GM12878 (cell line): ENCODE data around the gene ADAM10. TPM values are rescaled to one million over a fixed set of nuclear protein-coding genes. Genes with fewer than 3 reads are reported as not detected.

Experiments used
- ATAC-seq: fragments of 200-7000 bp; cut with Tn5 transposase; 3 replicates; pipeline ENCODE4 v1.9.1; 2020; ENCODE audit warnings: mild to moderate bottlenecking, moderate library complexity
- BruUV-seq: library from RNA; stranded (reverse); fragments of 400-500 nt; replicated peaks from 2 replicates; lab custom pipeline; 2021; lab: Mats Ljungman, UMichigan
- CTCF ChIA-PET: fragments of 300-600 bp; sonication (Branson Sonifier 250); formaldehyde crosslinking; extraction: SDS; loops from one replicate; lab custom pipeline; 2021; ENCODE audit warnings: inconsistent platforms; lab: Yijun Ruan, JAX
- POLR2A ChIA-PET: fragments of 350-600 bp; formaldehyde crosslinking; extraction: SDS; loops from one replicate; lab custom pipeline; 2021; ENCODE audit warnings: inconsistent platforms; lab: Charles Lee
- RAD21 ChIA-PET: fragments of 300-600 bp; sonication (Branson Sonifier 250); formaldehyde crosslinking; loops from one replicate; lab custom pipeline; 2023; ENCODE audit warnings: antibody characterized with exemption; ENCODE audit not compliant: unreplicated experiment; lab: Charles Lee
- SMC1A ChIA-PET: fragments of 300-600 bp; sonication (Branson Sonifier 250); formaldehyde crosslinking; loops from one replicate; lab custom pipeline; 2023; ENCODE audit not compliant: unreplicated experiment, uncharacterized antibody; lab: Charles Lee
- DNase-seq: peaks from one replicate; pipeline ENCODE4 v3.0.0-alpha.2; 2011; ENCODE audit warnings: low read depth, low spot score
- FAIRE-seq: peaks from 3 replicates; lab custom pipeline; 2011; peaks lifted over from hg19 to GRCh38; lab: Jason Lieb, UNC
- H2AFZ ChIP-seq: 2 replicates; pipeline ENCODE4 v1.6.0; 2011; ENCODE audit warnings: low read depth, low read length, control low read depth; ENCODE audit not compliant: control insufficient read depth
- H3K27ac ChIP-seq: 2 replicates; pipeline ENCODE4 v1.5.1; 2011; ENCODE audit warnings: control low read depth; ENCODE audit not compliant: control insufficient read depth, insufficient read depth
- H3K27me3 ChIP-seq, 2 experiments: replicated peaks in 1 of 2; 2 replicates each; pipeline versions ENCODE4 v1.6.0 to v1.6.1; 2011; ENCODE audit warnings: low read length in 1 of 2; ENCODE audit not compliant: control insufficient read depth in 2 of 2, insufficient read depth in 2 of 2
- H3K36me3 ChIP-seq, 2 experiments: 2 replicates each; pipeline ENCODE4 v1.5.1; 2011; ENCODE audit warnings: low read length in 1 of 2; ENCODE audit not compliant: control insufficient read depth in 2 of 2, insufficient read depth in 2 of 2
- H3K4me1 ChIP-seq: 2 replicates; pipeline ENCODE4 v1.6.1; 2011; ENCODE audit warnings: mild to moderate bottlenecking, low read length, moderate library complexity, mixed read lengths; ENCODE audit not compliant: control insufficient read depth, insufficient read depth
- H3K4me2 ChIP-seq: 2 replicates; pipeline ENCODE4 v1.6.0; 2011; ENCODE audit warnings: control low read depth; ENCODE audit not compliant: control insufficient read depth, insufficient read depth
- H3K4me3 ChIP-seq: fragments of 200-600 bp; sonication (generic); 2 replicates; pipeline ENCODE4 v1.5.1; 2016
- H3K79me2 ChIP-seq: 2 replicates; pipeline ENCODE4 v1.6.0; 2011; ENCODE audit warnings: low read length; ENCODE audit not compliant: control insufficient read depth, insufficient read depth
- H3K9ac ChIP-seq: 2 replicates; pipeline ENCODE4 v1.8.0; 2011; ENCODE audit warnings: low read length, control low read depth, mixed read lengths; ENCODE audit not compliant: control insufficient read depth, insufficient read depth
- H3K9me3 ChIP-seq: replicated peaks from 3 replicates; pipeline ENCODE4 v1.5.1; 2011; ENCODE audit warnings: mild to moderate bottlenecking, low read length; ENCODE audit not compliant: control insufficient read depth, insufficient read depth
- H4K20me1 ChIP-seq: 2 replicates; pipeline ENCODE4 v1.6.0; 2011; ENCODE audit not compliant: control insufficient read depth, insufficient read depth
- ASH2L ChIP-seq: fragments of 300-600, 200-600 bp; sonication (generic); IDR thresholded peaks from 2 replicates; pipeline ENCODE4 v1.6.1; 2017; ENCODE audit warnings: low read depth, mild to moderate bottlenecking, borderline replicate concordance
- ATF2 ChIP-seq: IDR thresholded peaks from 2 replicates; pipeline ENCODE4 v1.6.1; 2012; ENCODE audit warnings: low read length, inconsistent platforms
- BMI1 ChIP-seq: fragments of 450-650 bp; IDR thresholded peaks from 2 replicates; pipeline ENCODE4 v1.6.1; 2016; ENCODE audit warnings: mild to moderate bottlenecking, moderate library complexity, borderline replicate concordance
- CBFB ChIP-seq: IDR thresholded peaks from 2 replicates; pipeline ENCODE4 v1.6.1; 2016; ENCODE audit warnings: antibody characterized with exemption, low read depth
- EED ChIP-seq: sonication (generic); IDR thresholded peaks from 2 replicates; pipeline ENCODE4 v1.6.1; 2016; ENCODE audit warnings: antibody characterized with exemption, low read depth
- EGR1 ChIP-seq, 2 experiments: IDR thresholded peaks; 1 replicate in 1 of 2; 2 replicates in 1 of 2; pipeline ENCODE4 v1.6.1; 2011 to 2012; ENCODE audit warnings: low read depth in 2 of 2, low read length in 2 of 2, borderline replicate concordance in 1 of 2, mild to moderate bottlenecking in 1 of 2, moderate library complexity in 1 of 2
- GATAD2B ChIP-seq: fragments of 450-650 bp; conservative IDR thresholded peaks from 2 replicates; pipeline ENCODE4 v1.6.1; 2017; ENCODE audit warnings: low read depth, mild to moderate bottlenecking, moderate library complexity
- IKZF1 ChIP-seq: fragments of 450-650 bp; conservative IDR thresholded peaks from 2 replicates; pipeline ENCODE4 v1.6.1; 2017; ENCODE audit warnings: antibody characterized with exemption, mild to moderate bottlenecking
- JUNB ChIP-seq: IDR thresholded peaks from 2 replicates; pipeline ENCODE4 v1.6.1; 2016; ENCODE audit warnings: antibody characterized with exemption, mild to moderate bottlenecking
- MEF2A ChIP-seq: IDR thresholded peaks from 2 replicates; pipeline ENCODE4 v1.6.1; 2011; ENCODE audit warnings: low read depth, mild to moderate bottlenecking, low read length, moderate library complexity; ENCODE audit not compliant: insufficient read depth
- MTA3 ChIP-seq: IDR thresholded peaks from 2 replicates; pipeline ENCODE4 v1.6.1; 2012; ENCODE audit warnings: low read length, inconsistent platforms, borderline replicate concordance
- NFIC ChIP-seq: IDR thresholded peaks from 2 replicates; pipeline ENCODE4 v1.6.1; 2012; ENCODE audit warnings: low read depth, mild to moderate bottlenecking, inconsistent platforms, low read length, moderate library complexity
- PAX8 ChIP-seq: fragments of 450-650 bp; IDR thresholded peaks from 2 replicates; pipeline ENCODE4 v1.6.1; 2017; ENCODE audit warnings: mild to moderate bottlenecking, moderate library complexity
- RB1 ChIP-seq: fragments of 450-650 bp; formaldehyde crosslinking; IDR thresholded peaks from 2 replicates; pipeline ENCODE4 v1.6.1; 2017; ENCODE audit warnings: mild to moderate bottlenecking, borderline replicate concordance
- RUNX3 ChIP-seq: IDR thresholded peaks from 2 replicates; pipeline ENCODE4 v1.6.1; 2012; ENCODE audit warnings: low read length, inconsistent platforms
- TCF12 ChIP-seq: IDR thresholded peaks from 2 replicates; pipeline ENCODE4 v1.6.1; 2011; ENCODE audit warnings: low read depth, mild to moderate bottlenecking, low read length
- WGBS: methylation state at CpG from one replicate; pipeline ENCODE4 v1.1.6; 2016; ENCODE audit warnings: low lambda C conversion rate; ENCODE audit not compliant: insufficient replicate concordance, insufficient coverage; ENCODE audit errors: missing lambda C conversion rate; 5-methylcytosine and 5-hydroxymethylcytosine counted together
- in situ Hi-C: fragments of 300-500 bp; cut with MboI; formaldehyde crosslinking; loops from 9 replicates; pipeline ENCODE4 v1.14.3; 2018; ENCODE audit warnings: mixed read lengths
- intact Hi-C: fragments of 100-400 bp; cut with micrococcal nuclease; formaldehyde crosslinking; loops from one replicate; pipeline ENCODE4 v1.14.2; 2022; ENCODE audit not compliant: unreplicated experiment
- polyA plus RNA-seq, 11 experiments: library from polyadenylated mRNA; depleted of rRNA in 4 of 11; unstranded in 6 of 11; stranded (reverse) in 5 of 11; fragments of >200 nt; fragmentation: Nextera tagmentation in 4 of 11; fragmentation: Illumina TruSeq in 1 of 11; extraction: Ambion mirVana in 4 of 11; extraction: Trizol in 1 of 11; gene quantifications; 1 replicate in 1 of 11; 2 replicates in 10 of 11; pipeline versions ENCODE4 v1.2.1 to v1.2.3, GENCODE V29; 2011 to 2016; ENCODE audit warnings: inconsistent platforms in 2 of 11, missing spikeins in 2 of 11, low read depth in 1 of 11
- total RNA-seq, 4 experiments: library from RNA; depleted of rRNA in 3 of 4; stranded (reverse); fragments of >200 nt in 3 of 4; fragmentation: Illumina TruSeq in 1 of 4; extraction: Trizol in 1 of 4; gene quantifications; 2 replicates each; pipeline versions ENCODE4 v1.2.1 to v1.2.3, GENCODE V29; 2013 to 2021

ADAM10 gene
- total and polyA plus RNA-seq, 10 of the 15 experiments (the other 5 are each of a cell fraction or from before 2014, with no cell fraction given): 10.0 to 88.9 (median 51.7) TPM

- no peaks in the 10 kb centered on the region for H4K20me1 ChIP-seq
- CTCF ChIA-PET: interaction anchor here (0.5 to 1.2 kb wide), 3 partner anchors 10 to 21 kb away, joined by 3 to 4 read pairs (median 3); no protein-coding TSS in a partner anchor
- H3K27me3 ChIP-seq: no peaks in the 10 kb centered on the region
- no peak for TF ChIP-seq BMI1
- no peak for TF ChIP-seq EGR1 (IDR thresholded peaks at IDR 0.05; ENCODE audit: borderline replicate concordance in 1 of 2, low read depth in 2 of 2, low read length in 2 of 2)
- TF ChIP-seq MEF2A: 0 out of 2 replicates have a peak, but pooled peaks have one; percentile 47
- TF ChIP-seq CBFB: peak; percentile 61
- peak; percentile 47; the same call in 1 of the 2 replicates for TF ChIP-seq MTA3
- TF ChIP-seq IKZF1: 0 out of 2 replicates have a peak, but pooled peaks have one; percentile 13
- TF ChIP-seq GATAD2B: no peak
- TF ChIP-seq RUNX3: peak; percentile 96
- no peak for TF ChIP-seq ASH2L
- peak; percentile 57; the same call in 1 of the 2 replicates for TF ChIP-seq TCF12
- 0 out of 2 replicates have a peak, but pooled peaks have one; percentile 20 for TF ChIP-seq ATF2
- TF ChIP-seq EED: 0 out of 2 replicates have a peak, but pooled peaks have one; percentile 24
- TF ChIP-seq RB1: no peak
- no peak for TF ChIP-seq JUNB
- 0 out of 2 replicates have a peak, but pooled peaks have one; percentile 42 for TF ChIP-seq NFIC
- no peak for TF ChIP-seq PAX8
- TF ChIP-seq, all 136 proteins: peak for 9
- intact Hi-C loops (no loop called here), in situ Hi-C loops (no loop called here)
- Histone ChIP-seq H3K4me1 (peaks cover 24% of the 10 kb centered on the region), H2AFZ (peak overlapping the region; percentile 48), H3K79me2 (no peaks in the 10 kb centered on the region), H3K36me3 (no peaks in the 10 kb centered on the region), H3K4me3 (peak overlapping the region; percentile 30; the same call in 1 of the 2 replicates), H3K9me3 (no peaks in the 10 kb centered on the region; the same call in 2 of the 3 replicates), H3K9ac (no peak overlapping the region), H3K4me2 (peak overlapping the region; percentile 90), H3K27ac (peak overlapping the region; percentile 68)
- FAIRE-seq (peak; percentile 86), ATAC-seq (peak; percentile 70), DNase-seq (peak; percentile 59)
- SMC1A ChIA-PET: interaction anchor here (0.6 to 1.8 kb wide), 14 partner anchors 9 to 239 kb away, joined by 3 to 7 read pairs (median 3); no protein-coding TSS in a partner anchor
- 12% methylated on average over 5 of the region's 5 CpGs for WGBS
- BruUV-seq: no TSS peak
- POLR2A ChIA-PET: interaction anchor here (0.5 to 1.3 kb wide), 4 partner anchors 12 to 798 kb away, joined by 3 to 8 read pairs (median 4); no protein-coding TSS in a partner anchor
- RAD21 ChIA-PET: interaction anchor here (0.7 to 1.0 kb wide), 3 partner anchors 12 to 108 kb away, joined by 3 read pairs; no protein-coding TSS in a partner anchor
Measured at GRCh38 chr15:58585693-58586443, 163.6 kb downstream of the ADAM10 start.
